Retinal pigment epithelial cell (primary cell): Measurements from ENCODE around the gene MYBPC2.
"Not testable (repeated sequence)": the region's sequence is repeated elsewhere in the genome, so short reads cannot be mapped to it uniquely, and the experiment has no call there.

Experiments
- DNase-seq: peaks from one replicate; pipeline ENCODE4 v3.0.0-alpha.2; 2010; ENCODE audit warnings: low read depth
- H3K4me3 ChIP-seq: 2 replicates; pipeline ENCODE4 v1.5.1; 2011; ENCODE audit warnings: mild to moderate bottlenecking, low read length, control low read depth, moderate library complexity
- CTCF ChIP-seq: conservative IDR thresholded peaks from 2 replicates; pipeline ENCODE4 v1.5.1; 2011; ENCODE audit warnings: low read depth, low read length, control low read depth, inconsistent platforms

The MYBPC2 gene

GRCh38 chr19:50467566-50467965 is 34.9 kb downstream of the MYBPC2 start:
- DNase-seq = no peak
- no peak for TF ChIP-seq CTCF
- H3K4me3 ChIP-seq = no peak overlapping the region

DNA sequence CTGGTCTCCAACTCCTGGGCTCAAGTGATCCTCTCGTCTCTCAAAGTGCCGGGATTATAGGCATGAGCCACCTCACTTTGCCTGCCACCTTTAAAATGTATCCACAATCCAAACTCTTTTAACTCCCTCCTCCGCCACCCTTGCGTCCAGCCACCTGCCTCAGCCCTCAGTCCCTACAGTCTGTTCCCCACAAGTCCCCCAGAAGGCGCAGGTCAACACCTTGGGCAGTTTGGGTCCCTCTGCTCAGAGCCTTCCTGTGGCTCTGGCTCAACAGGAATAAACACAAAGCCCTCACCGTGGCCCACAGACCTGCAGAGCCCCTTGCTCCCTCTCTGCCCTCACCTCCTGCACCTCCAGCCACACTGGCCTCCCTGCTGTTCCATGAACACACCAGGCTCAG is 36.1 kb downstream of the MYBPC2 start:
- TF ChIP-seq CTCF = no peak
- DNase-seq = no peak
- no peak overlapping the region for H3K4me3 ChIP-seq

DNA sequence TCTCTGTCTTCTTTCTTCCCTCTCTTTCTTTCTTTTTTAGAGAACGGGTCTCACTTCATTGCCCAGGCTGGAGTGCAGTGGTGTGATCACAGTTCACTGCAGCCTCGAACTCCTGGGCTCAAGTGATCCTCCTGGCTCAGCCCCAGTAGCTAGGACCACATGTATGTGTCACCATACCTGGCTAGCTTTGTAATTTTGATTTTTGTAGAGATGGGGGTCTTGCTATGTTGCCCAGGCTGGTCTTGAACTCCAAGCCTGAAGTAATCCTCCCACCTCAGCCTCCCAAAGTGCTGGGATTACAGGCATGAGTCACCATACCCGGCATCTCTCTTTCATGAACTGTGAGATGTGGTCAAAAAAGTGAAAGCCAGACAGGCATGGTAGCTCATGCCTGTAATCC is 40.6 kb downstream of the MYBPC2 start:
- H3K4me3 ChIP-seq, DNase-seq: not testable (repeated sequence)

- H3K4me3 ChIP-seq = no peak overlapping the region
- TF ChIP-seq CTCF = no peak
- no peak for DNase-seq
These were observed 42.4 kb downstream of the MYBPC2 start for GRCh38 chr19:50475101-50475568.

DNA sequence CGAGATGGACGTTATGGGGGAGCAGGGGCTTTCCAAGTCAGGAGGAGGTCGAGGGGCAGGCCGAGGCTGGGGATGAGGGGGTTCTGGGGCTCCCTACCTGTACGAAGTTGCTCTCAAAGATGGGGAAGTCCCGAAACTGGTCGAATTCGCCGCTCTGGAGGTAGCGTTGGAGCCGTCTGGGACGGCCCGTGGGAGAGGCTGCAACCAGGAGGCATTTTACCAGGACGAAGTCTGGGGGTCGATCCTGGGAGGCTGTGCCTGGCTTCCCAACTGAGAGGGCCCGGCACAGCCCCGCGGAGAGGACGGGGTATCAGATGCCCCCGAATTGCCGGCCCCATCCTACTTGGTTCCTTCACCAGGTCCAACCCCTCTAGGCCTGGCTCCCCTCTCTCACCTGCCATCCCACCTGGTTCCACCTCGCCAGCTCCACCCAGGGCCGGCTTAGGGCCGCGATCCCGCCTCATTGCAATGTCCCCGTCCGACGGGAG is 43.1 kb downstream of the MYBPC2 start:
- DNase-seq = no peak
- peak overlapping the region; percentile 24 for H3K4me3 ChIP-seq
- TF ChIP-seq CTCF = no peak

DNA sequence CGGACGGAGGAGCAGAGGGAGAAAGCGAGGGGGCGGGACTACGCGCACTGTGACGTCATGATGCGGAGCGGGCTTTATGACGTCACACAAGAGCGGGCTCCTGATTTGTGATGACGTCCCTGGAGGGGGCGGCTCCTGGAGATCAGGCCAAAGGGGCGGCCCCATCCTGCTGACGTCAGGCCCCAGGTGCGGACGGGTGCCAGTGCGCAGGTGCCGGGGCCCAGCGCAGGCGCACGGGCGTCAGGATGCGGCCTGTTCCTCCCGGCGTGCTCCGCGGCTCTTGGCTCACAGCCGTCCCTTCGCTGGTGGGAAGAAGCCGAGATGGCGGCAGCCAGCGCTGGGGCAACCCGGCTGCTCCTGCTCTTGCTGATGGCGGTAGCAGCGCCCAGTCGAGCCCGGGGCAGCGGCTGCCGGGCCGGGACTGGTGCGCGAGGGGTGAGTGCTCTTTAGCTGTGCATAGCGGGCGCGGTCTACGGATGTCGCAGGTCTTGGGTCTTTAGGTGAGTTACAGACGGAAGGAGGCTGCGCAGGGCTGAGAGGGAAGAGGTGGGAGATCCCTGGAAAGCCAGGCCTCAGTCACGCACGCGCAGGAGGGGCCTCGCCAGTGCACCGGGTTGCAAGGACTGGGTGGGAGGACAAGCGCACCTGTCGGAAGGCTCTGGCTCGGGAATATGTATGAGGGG is 43.7 kb downstream of the MYBPC2 start, which contains the start of the genes EMC10 and GARIN5A:
EMC10 (plus strand) TSS at position 284 of the 683 bp plus-strand sequence; CDS start at position 322, 38 bp downstream.
GARIN5A (minus strand) TSS at position 625 of the 683 bp plus-strand sequence; CDS start at position 165, 460 bp downstream.
- no peak for TF ChIP-seq CTCF
- peak within 1 kb of the TSS; percentile 84 for H3K4me3 ChIP-seq
- peak; percentile 87 for DNase-seq

DNA sequence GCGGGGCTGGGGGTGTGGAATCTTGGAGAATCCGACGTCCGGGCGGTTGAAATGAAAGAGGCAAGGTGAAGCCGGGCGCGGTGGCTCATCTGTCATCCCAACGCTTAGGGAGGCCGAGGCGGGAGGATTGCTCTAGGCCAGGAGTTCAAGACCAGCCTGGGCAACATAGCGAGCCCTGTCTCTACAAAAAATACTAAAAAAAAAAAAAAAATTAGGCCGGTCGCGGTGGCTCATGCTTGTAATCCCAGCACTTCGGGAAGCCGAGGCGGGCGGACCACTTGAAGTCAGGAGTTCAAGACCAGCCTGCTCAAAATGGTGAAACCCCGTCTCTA is 44.2 kb downstream of the MYBPC2 start:
- peak overlapping the region; percentile 84 for H3K4me3 ChIP-seq

More for the DNA sequence above, 44.2 kb downstream of the MYBPC2 start:
- no peak for DNase-seq
- TF ChIP-seq CTCF = no peak
